Epithelial cell of proximal tubule (primary cell): ENCODE data around the gene ESPN. TPM values are rescaled to one million over a fixed set of nuclear protein-coding genes. Genes with fewer than 3 reads are reported as not detected.

Experiments used
- DNase-seq: peaks from one replicate; pipeline ENCODE4 v3.0.0-alpha.2; 2011; ENCODE audit warnings: low read depth
- H3K4me3 ChIP-seq: 2 replicates; pipeline ENCODE4 v1.5.1; 2011; ENCODE audit warnings: low read depth, mild to moderate bottlenecking, low read length
- total RNA-seq: library from RNA; depleted of rRNA; stranded (reverse); fragments of >200 nt; gene quantifications from 2 replicates; pipeline ENCODE4 v1.2.3, GENCODE V29; 2015
- TF ChIP-seq, protein P1 (sequence below): conservative IDR thresholded peaks from 2 replicates; pipeline ENCODE4 v1.5.1; 2012; ENCODE audit warnings: low read depth, mild to moderate bottlenecking, low read length

The ESPN gene
- total RNA-seq, 1 donor from 2014 or later: not detected

GRCh38 chr1:6467744-6468688 lies 43.4 kb downstream of the ESPN start:
- TF ChIP-seq, protein P1, sequence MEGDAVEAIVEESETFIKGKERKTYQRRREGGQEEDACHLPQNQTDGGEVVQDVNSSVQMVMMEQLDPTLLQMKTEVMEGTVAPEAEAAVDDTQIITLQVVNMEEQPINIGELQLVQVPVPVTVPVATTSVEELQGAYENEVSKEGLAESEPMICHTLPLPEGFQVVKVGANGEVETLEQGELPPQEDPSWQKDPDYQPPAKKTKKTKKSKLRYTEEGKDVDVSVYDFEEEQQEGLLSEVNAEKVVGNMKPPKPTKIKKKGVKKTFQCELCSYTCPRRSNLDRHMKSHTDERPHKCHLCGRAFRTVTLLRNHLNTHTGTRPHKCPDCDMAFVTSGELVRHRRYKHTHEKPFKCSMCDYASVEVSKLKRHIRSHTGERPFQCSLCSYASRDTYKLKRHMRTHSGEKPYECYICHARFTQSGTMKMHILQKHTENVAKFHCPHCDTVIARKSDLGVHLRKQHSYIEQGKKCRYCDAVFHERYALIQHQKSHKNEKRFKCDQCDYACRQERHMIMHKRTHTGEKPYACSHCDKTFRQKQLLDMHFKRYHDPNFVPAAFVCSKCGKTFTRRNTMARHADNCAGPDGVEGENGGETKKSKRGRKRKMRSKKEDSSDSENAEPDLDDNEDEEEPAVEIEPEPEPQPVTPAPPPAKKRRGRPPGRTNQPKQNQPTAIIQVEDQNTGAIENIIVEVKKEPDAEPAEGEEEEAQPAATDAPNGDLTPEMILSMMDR: no peak
- no peak overlapping the region for H3K4me3 ChIP-seq
- no peak for DNase-seq

- no peak overlapping the region for H3K4me3 ChIP-seq
- no peak for DNase-seq
- TF ChIP-seq, protein P1: no peak
These were observed 44.3 kb downstream of the ESPN start for GRCh38 chr1:6468729-6469461.

DNA sequence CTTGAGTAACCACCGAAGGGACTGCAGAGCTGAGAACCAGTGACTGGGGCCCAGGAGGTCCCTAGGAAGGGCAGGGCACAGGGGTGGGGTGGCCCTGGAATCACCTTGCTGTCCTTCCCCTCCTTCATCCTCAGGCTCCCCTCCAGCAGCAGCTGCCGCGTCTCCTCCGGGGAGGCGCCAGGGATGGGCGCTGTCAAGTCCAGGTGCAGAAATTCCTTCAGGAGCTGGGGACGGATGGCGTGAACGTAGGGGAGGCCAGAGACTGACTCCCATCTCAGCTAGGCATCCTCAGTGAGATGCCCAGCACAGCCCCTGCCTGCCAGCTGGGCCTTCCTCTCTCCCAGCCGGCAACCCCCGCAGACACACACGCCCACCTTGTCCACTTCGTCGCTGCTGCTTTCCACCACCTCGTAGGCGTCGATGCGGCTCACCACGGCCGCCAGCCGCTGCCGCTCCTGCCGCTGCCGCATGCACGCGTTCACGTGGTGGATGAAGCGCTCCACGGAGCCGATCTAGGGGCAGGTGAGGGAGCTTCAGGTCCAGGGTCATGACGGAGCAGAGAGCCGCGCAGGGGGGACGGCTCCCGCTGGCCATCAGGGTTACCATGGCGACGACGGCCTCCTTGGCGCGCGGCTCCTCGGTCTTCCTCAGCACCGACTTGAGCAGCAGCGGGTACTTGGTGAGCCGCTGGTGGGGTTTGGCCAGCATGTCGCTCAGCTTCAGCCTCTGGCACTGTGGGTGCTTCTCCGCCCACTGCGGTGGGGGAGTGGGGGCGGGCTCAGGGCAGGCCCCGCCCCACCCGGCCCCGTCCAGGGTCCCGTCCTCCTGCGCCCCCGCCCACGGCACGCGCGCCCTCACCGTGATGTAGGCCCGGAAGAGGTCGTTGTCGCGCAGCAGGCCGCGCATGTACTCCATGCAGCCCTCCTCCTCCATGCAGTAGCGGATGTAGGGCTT lies 45.8 kb downstream of the ESPN start:
- TF ChIP-seq, protein P1: no peak
- H3K4me3 ChIP-seq: no peak overlapping the region
- no peak for DNase-seq

GRCh38 chr1:6471086-6471969 lies 46.8 kb downstream of the ESPN start:
- no peak for DNase-seq
- no peak overlapping the region for H3K4me3 ChIP-seq
- TF ChIP-seq, protein P1: no peak

DNA sequence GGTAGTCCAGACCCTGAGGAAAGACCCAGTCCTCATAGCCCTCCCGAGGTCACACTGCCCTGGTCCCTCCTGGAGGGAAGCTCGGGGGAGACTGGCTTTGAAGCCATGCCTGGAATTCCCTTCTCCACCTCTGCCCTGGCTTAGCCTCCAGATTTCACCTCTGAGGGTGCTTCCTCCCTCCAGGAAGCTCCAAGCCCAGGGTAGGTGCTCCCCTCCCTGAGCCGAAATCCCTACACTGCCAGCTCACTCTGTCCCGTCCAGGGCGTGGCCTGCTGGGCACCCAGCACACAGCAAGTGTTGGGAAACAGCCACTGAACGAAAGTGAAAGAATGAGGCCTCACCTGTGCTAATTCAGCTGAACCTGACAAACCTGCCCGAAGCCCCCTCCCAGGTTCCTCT lies 47.4 kb downstream of the ESPN start:
- TF ChIP-seq, protein P1: no peak
- no peak overlapping the region for H3K4me3 ChIP-seq
- DNase-seq: no peak
